Loucy (cell line): ENCODE results near the gene NKIRAS1.

ENCODE experiments used
- EZH2phosphoT487 ChIP-seq: fragments of 200-600 bp; IDR thresholded peaks from 2 replicates; pipeline ENCODE4 v1.6.1; 2018; ENCODE audit warnings: antibody characterized with exemption, mild to moderate bottlenecking, moderate library complexity, borderline replicate concordance
- TF ChIP-seq, protein P1 (sequence below): fragments of 200-600 bp; sonication (generic); conservative IDR thresholded peaks from 2 replicates; pipeline ENCODE4 v1.5.1; 2014; ENCODE audit warnings: mild to moderate bottlenecking, antibody characterized with exemption, low read length

DNA sequence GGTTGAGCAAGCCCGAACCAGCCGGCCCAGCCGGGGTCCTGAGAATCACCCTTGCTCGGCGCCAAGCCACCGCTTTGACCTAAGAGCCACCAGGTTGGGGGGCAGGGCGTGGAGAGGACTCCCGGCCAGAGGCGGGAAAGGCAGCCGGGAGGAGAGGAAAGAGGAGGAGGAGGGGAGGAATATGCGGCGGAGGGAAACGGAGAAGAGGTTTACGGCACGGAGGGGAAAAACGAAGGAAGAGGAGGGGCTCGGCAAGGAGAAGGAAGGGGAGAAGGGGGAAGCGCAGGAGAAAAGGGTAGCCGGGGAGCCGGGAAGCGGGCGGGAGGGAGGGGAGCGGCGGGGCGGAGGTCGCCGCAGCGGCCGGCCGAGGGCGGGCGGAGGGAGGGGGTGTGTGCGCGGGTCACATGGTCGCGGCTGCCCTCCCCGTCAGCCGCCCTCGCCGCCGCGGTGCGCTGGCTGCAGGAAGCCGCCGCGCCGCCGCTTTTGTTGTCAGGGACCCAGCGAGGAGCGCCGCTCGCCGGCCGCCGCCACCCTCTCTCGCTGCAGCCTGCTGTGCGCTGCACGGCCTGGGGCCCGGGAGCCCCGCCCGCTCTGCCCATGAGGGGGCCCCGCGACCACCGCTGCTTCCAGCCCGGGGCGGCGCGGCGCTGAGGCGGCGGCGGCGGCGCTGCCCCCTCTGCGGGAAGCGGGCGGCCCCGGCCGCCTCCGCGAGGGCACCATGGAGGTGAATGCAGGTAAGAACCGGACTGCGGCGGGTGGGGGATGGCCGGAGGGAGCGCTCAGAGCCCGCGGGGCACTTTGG is 28.3 kb upstream of the NKIRAS1 start, which contains the start of gene NR1D2:
- TF ChIP-seq, protein P1, sequence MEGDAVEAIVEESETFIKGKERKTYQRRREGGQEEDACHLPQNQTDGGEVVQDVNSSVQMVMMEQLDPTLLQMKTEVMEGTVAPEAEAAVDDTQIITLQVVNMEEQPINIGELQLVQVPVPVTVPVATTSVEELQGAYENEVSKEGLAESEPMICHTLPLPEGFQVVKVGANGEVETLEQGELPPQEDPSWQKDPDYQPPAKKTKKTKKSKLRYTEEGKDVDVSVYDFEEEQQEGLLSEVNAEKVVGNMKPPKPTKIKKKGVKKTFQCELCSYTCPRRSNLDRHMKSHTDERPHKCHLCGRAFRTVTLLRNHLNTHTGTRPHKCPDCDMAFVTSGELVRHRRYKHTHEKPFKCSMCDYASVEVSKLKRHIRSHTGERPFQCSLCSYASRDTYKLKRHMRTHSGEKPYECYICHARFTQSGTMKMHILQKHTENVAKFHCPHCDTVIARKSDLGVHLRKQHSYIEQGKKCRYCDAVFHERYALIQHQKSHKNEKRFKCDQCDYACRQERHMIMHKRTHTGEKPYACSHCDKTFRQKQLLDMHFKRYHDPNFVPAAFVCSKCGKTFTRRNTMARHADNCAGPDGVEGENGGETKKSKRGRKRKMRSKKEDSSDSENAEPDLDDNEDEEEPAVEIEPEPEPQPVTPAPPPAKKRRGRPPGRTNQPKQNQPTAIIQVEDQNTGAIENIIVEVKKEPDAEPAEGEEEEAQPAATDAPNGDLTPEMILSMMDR, result no peak
- TF ChIP-seq EZH2phosphoT487, result no peak
